GM23338 (cell line): ENCODE results near the gene KCNH6. TPM values are rescaled to one million over a fixed set of nuclear protein-coding genes. Genes with fewer than 3 reads are reported as not detected.

Source experiments
- ATAC-seq: fragments of 200-7000 bp; cut with Tn5 transposase; 3 replicates; pipeline ENCODE4 v1.9.1; 2020
- DNase-seq: peaks from one replicate; pipeline ENCODE4 v3.0.0-alpha.2; 2015; ENCODE audit warnings: low spot score
- H2AFZ ChIP-seq: fragments of 200-600 bp; sonication (generic); 2 replicates; pipeline ENCODE4 v1.8.0; 2016; ENCODE audit warnings: antibody characterized with exemption, mild to moderate bottlenecking, moderate library complexity
- H3F3A ChIP-seq: fragments of 200-600 bp; sonication (generic); replicated peaks from 2 replicates; pipeline ENCODE4 v1.8.0; 2017; ENCODE audit warnings: antibody characterized with exemption, mixed run types, low read depth
- H3K27ac ChIP-seq: fragments of 200-600 bp; sonication (generic); 2 replicates; pipeline ENCODE4 v1.6.1; 2016; ENCODE audit warnings: low read depth
- H3K27me3 ChIP-seq: fragments of 200-600 bp; sonication (generic); 2 replicates; pipeline ENCODE4 v1.8.0; 2016; ENCODE audit warnings: mild to moderate bottlenecking, mixed run types, moderate library complexity; ENCODE audit not compliant: insufficient read depth
- H3K36me3 ChIP-seq: fragments of 200-600 bp; sonication (generic); 2 replicates; pipeline ENCODE4 v1.8.0; 2016; ENCODE audit warnings: mild to moderate bottlenecking; ENCODE audit not compliant: insufficient read depth
- H3K4me1 ChIP-seq: fragments of 200-600 bp; sonication (generic); 2 replicates; pipeline ENCODE4 v1.8.0; 2016; ENCODE audit warnings: mild to moderate bottlenecking, moderate library complexity; ENCODE audit not compliant: insufficient read depth
- H3K4me2 ChIP-seq: fragments of 200-600 bp; sonication (generic); 2 replicates; pipeline ENCODE4 v1.7.1; 2017; ENCODE audit warnings: mixed run types
- H3K4me3 ChIP-seq: fragments of 200-600 bp; sonication (generic); 2 replicates; pipeline ENCODE4 v1.6.1; 2016; ENCODE audit warnings: mixed run types
- H3K79me2 ChIP-seq: fragments of 200-600 bp; sonication (generic); replicated peaks from 2 replicates; pipeline ENCODE4 v1.8.0; 2017; ENCODE audit warnings: mild to moderate bottlenecking; ENCODE audit not compliant: insufficient read depth
- H3K9me2 ChIP-seq: fragments of 200-600 bp; sonication (generic); 2 replicates; pipeline ENCODE4 v1.8.0; 2017; ENCODE audit not compliant: insufficient read depth
- H4K20me1 ChIP-seq: fragments of 200-600 bp; sonication (generic); replicated peaks from 2 replicates; pipeline ENCODE4 v1.8.0; 2017; ENCODE audit warnings: mild to moderate bottlenecking; ENCODE audit not compliant: insufficient read depth
- H3K27ac Mint-ChIP-seq: 2 replicates; pipeline ENCODE4 v1.8.0; 2020; ENCODE audit warnings: inconsistent platforms, mild to moderate bottlenecking, moderate library complexity, mixed read lengths
- H3K27me3 Mint-ChIP-seq: 3 replicates; pipeline ENCODE4 v1.8.0; 2022; ENCODE audit warnings: low read depth, mild to moderate bottlenecking, moderate library complexity, mixed read lengths, inconsistent platforms; ENCODE audit not compliant: insufficient read depth, poor library complexity
- H3K36me3 Mint-ChIP-seq: 3 replicates; pipeline ENCODE4 v1.8.0; 2021; ENCODE audit warnings: low read depth, mild to moderate bottlenecking, inconsistent platforms, moderate library complexity, mixed read lengths
- H3K4me1 Mint-ChIP-seq: 3 replicates; pipeline ENCODE4 v1.8.0; 2020; ENCODE audit warnings: mild to moderate bottlenecking, inconsistent platforms, mixed read lengths
- H3K4me3 Mint-ChIP-seq: 3 replicates; pipeline ENCODE4 v1.8.0; 2021; ENCODE audit warnings: moderate library complexity, mild to moderate bottlenecking, inconsistent platforms, mixed read lengths
- H3K9me3 Mint-ChIP-seq: 3 replicates; pipeline ENCODE4 v1.8.0; 2020; ENCODE audit warnings: moderate library complexity, mild to moderate bottlenecking, inconsistent platforms, mixed read lengths
- CTCF ChIP-seq, 2 experiments: fragments of 200-600 bp in 1 of 2; sonication (generic) in 1 of 2; conservative IDR thresholded peaks; 2 replicates each; pipeline versions ENCODE4 v1.5.1 to v1.6.1; 2016 to 2017; ENCODE audit warnings: antibody characterized with exemption in 2 of 2, low read depth in 2 of 2, mild to moderate bottlenecking in 2 of 2, moderate library complexity in 1 of 2
- ETS1 ChIP-seq: IDR thresholded peaks from 2 replicates; pipeline ENCODE4 v1.6.1; 2016; ENCODE audit warnings: antibody characterized with exemption
- EZH2 ChIP-seq: fragments of 200-600 bp; sonication (generic); IDR thresholded peaks from one replicate; pipeline ENCODE4 v1.8.0; 2017; ENCODE audit warnings: antibody characterized with exemption, mild to moderate bottlenecking, low read depth; ENCODE audit not compliant: unreplicated experiment
- NANOG ChIP-seq: IDR thresholded peaks from 2 replicates; pipeline ENCODE4 v1.6.1; 2016; ENCODE audit warnings: antibody characterized with exemption, borderline replicate concordance
- POLR2AphosphoS5 ChIP-seq: IDR thresholded peaks from 2 replicates; pipeline ENCODE4 v1.6.1; 2016; ENCODE audit warnings: antibody characterized with exemption, low read depth
- REST ChIP-seq: IDR thresholded peaks from one replicate; pipeline ENCODE4 v1.6.1; 2018; ENCODE audit warnings: antibody characterized with exemption; ENCODE audit not compliant: unreplicated experiment
- STAT1 ChIP-seq: IDR thresholded peaks from one replicate; pipeline ENCODE4 v1.6.1; 2016; ENCODE audit warnings: antibody characterized with exemption; ENCODE audit not compliant: unreplicated experiment
- ZNF114 ChIP-seq: fragments of 250-450 bp; sonication (Bioruptor Pico); IDR thresholded peaks from 2 replicates; pipeline ENCODE4 v1.5.0; 2020; ENCODE audit warnings: mild to moderate bottlenecking, moderate library complexity
- ZNF331 ChIP-seq: fragments of 250-450 bp; sonication (Bioruptor Pico); IDR thresholded peaks from 2 replicates; pipeline ENCODE4 v1.5.0; 2020; ENCODE audit warnings: low read depth, mild to moderate bottlenecking, moderate library complexity
- ZNF462 ChIP-seq: fragments of 250-450 bp; sonication (Bioruptor Pico); IDR thresholded peaks from 2 replicates; pipeline ENCODE4 v1.5.0; 2020; ENCODE audit warnings: mild to moderate bottlenecking, moderate library complexity
- polyA plus RNA-seq: library from polyadenylated mRNA; unstranded; fragments of >200 nt; fragmentation: Nextera tagmentation; extraction: Ambion mirVana; gene quantifications from 2 replicates; pipeline ENCODE4 v1.2.1, GENCODE V29; 2016
- total RNA-seq: library from RNA; depleted of rRNA; stranded (reverse); fragments of >200 nt; shearing (Covaris generic); gene quantifications from 2 replicates; pipeline ENCODE4 v1.2.3, GENCODE V29; 2014

KCNH6 gene
- total and polyA plus RNA-seq, 2 experiments from 2014 or later = 1.3 to 2.8 TPM

GRCh38 chr17:63488851-63489250 is 34.3 kb upstream of the KCNH6 start (continued):
- no peak for TF ChIP-seq REST
- no peak for TF ChIP-seq NANOG
- no peak for TF ChIP-seq CTCF (conservative IDR thresholded peaks at IDR 0.05; ENCODE audit: low read depth in 2 of 2)

GRCh38 chr17:63489291-63489690 is 33.9 kb upstream of the KCNH6 start:
- H3K4me3 ChIP-seq = no peak overlapping the region
- H3K27me3 Mint-ChIP-seq = peaks cover 2% of the 10 kb centered on the region
- no peaks in the 10 kb centered on the region for H3K9me2 ChIP-seq
- H3K79me2 ChIP-seq = no peaks in the 10 kb centered on the region
- H3K27ac ChIP-seq = no peak overlapping the region
- H3K4me3 Mint-ChIP-seq = no peak overlapping the region
- H3K9me3 Mint-ChIP-seq = no peaks in the 10 kb centered on the region
- H3F3A ChIP-seq = no peaks in the 10 kb centered on the region
- H3K4me1 Mint-ChIP-seq = peaks cover 4% of the 10 kb centered on the region; the same call in 1 of the 3 replicates
- H3K36me3 ChIP-seq = no peaks in the 10 kb centered on the region
- DNase-seq (no peak), ATAC-seq (no peak)
- no peak overlapping the region for H3K27ac Mint-ChIP-seq
- no peaks in the 10 kb centered on the region for H4K20me1 ChIP-seq
- no peaks in the 10 kb centered on the region; the same call in 2 of the 3 replicates for H3K36me3 Mint-ChIP-seq
- no peaks in the 10 kb centered on the region for H3K4me1 ChIP-seq
- H3K4me2 ChIP-seq = no peak overlapping the region
- H3K27me3 ChIP-seq = no peaks in the 10 kb centered on the region
- H2AFZ ChIP-seq = no peak overlapping the region
- TF ChIP-seq STAT1 = no peak
- no peak for TF ChIP-seq ZNF331
- TF ChIP-seq ZNF462 (CRISPR knock-in tag) = no peak
- no peak for TF ChIP-seq CTCF (conservative IDR thresholded peaks at IDR 0.05; ENCODE audit: low read depth in 2 of 2)
- TF ChIP-seq ETS1 = no peak
- no peak for TF ChIP-seq EZH2
- TF ChIP-seq ZNF114 (CRISPR knock-in tag) = no peak
- no peak for TF ChIP-seq NANOG
- TF ChIP-seq POLR2AphosphoS5 = no peak
